GM23338 (cell line): ENCODE results near the gene APLNR. TPM values are rescaled to one million over a fixed set of nuclear protein-coding genes. Genes with fewer than 3 reads are reported as not detected.

Experiments
- ATAC-seq: fragments of 200-7000 bp; cut with Tn5 transposase; 3 replicates; pipeline ENCODE4 v1.9.1; 2020
- DNase-seq: peaks from one replicate; pipeline ENCODE4 v3.0.0-alpha.2; 2015; ENCODE audit warnings: low spot score
- H2AFZ ChIP-seq: fragments of 200-600 bp; sonication (generic); 2 replicates; pipeline ENCODE4 v1.8.0; 2016; ENCODE audit warnings: antibody characterized with exemption, mild to moderate bottlenecking, moderate library complexity
- H3F3A ChIP-seq: fragments of 200-600 bp; sonication (generic); replicated peaks from 2 replicates; pipeline ENCODE4 v1.8.0; 2017; ENCODE audit warnings: antibody characterized with exemption, mixed run types, low read depth
- H3K27ac ChIP-seq: fragments of 200-600 bp; sonication (generic); 2 replicates; pipeline ENCODE4 v1.6.1; 2016; ENCODE audit warnings: low read depth
- H3K27me3 ChIP-seq: fragments of 200-600 bp; sonication (generic); 2 replicates; pipeline ENCODE4 v1.8.0; 2016; ENCODE audit warnings: mild to moderate bottlenecking, mixed run types, moderate library complexity; ENCODE audit not compliant: insufficient read depth
- H3K36me3 ChIP-seq: fragments of 200-600 bp; sonication (generic); 2 replicates; pipeline ENCODE4 v1.8.0; 2016; ENCODE audit warnings: mild to moderate bottlenecking; ENCODE audit not compliant: insufficient read depth
- H3K4me1 ChIP-seq: fragments of 200-600 bp; sonication (generic); 2 replicates; pipeline ENCODE4 v1.8.0; 2016; ENCODE audit warnings: mild to moderate bottlenecking, moderate library complexity; ENCODE audit not compliant: insufficient read depth
- H3K4me2 ChIP-seq: fragments of 200-600 bp; sonication (generic); 2 replicates; pipeline ENCODE4 v1.7.1; 2017; ENCODE audit warnings: mixed run types
- H3K4me3 ChIP-seq: fragments of 200-600 bp; sonication (generic); 2 replicates; pipeline ENCODE4 v1.6.1; 2016; ENCODE audit warnings: mixed run types
- H3K79me2 ChIP-seq: fragments of 200-600 bp; sonication (generic); replicated peaks from 2 replicates; pipeline ENCODE4 v1.8.0; 2017; ENCODE audit warnings: mild to moderate bottlenecking; ENCODE audit not compliant: insufficient read depth
- H3K9me2 ChIP-seq: fragments of 200-600 bp; sonication (generic); 2 replicates; pipeline ENCODE4 v1.8.0; 2017; ENCODE audit not compliant: insufficient read depth
- H4K20me1 ChIP-seq: fragments of 200-600 bp; sonication (generic); replicated peaks from 2 replicates; pipeline ENCODE4 v1.8.0; 2017; ENCODE audit warnings: mild to moderate bottlenecking; ENCODE audit not compliant: insufficient read depth
- H3K27ac Mint-ChIP-seq: 2 replicates; pipeline ENCODE4 v1.8.0; 2020; ENCODE audit warnings: inconsistent platforms, mild to moderate bottlenecking, moderate library complexity, mixed read lengths
- H3K27me3 Mint-ChIP-seq: 3 replicates; pipeline ENCODE4 v1.8.0; 2022; ENCODE audit warnings: low read depth, mild to moderate bottlenecking, moderate library complexity, mixed read lengths, inconsistent platforms; ENCODE audit not compliant: insufficient read depth, poor library complexity
- H3K36me3 Mint-ChIP-seq: 3 replicates; pipeline ENCODE4 v1.8.0; 2021; ENCODE audit warnings: low read depth, mild to moderate bottlenecking, inconsistent platforms, moderate library complexity, mixed read lengths
- H3K4me1 Mint-ChIP-seq: 3 replicates; pipeline ENCODE4 v1.8.0; 2020; ENCODE audit warnings: mild to moderate bottlenecking, inconsistent platforms, mixed read lengths
- H3K4me3 Mint-ChIP-seq: 3 replicates; pipeline ENCODE4 v1.8.0; 2021; ENCODE audit warnings: moderate library complexity, mild to moderate bottlenecking, inconsistent platforms, mixed read lengths
- H3K9me3 Mint-ChIP-seq: 3 replicates; pipeline ENCODE4 v1.8.0; 2020; ENCODE audit warnings: moderate library complexity, mild to moderate bottlenecking, inconsistent platforms, mixed read lengths
- CREB1 ChIP-seq: fragments of 250-450 bp; sonication (Bioruptor Pico); IDR thresholded peaks from 2 replicates; pipeline ENCODE4 v1.5.0; 2020; ENCODE audit warnings: low read depth, mild to moderate bottlenecking, moderate library complexity
- ETS1 ChIP-seq: IDR thresholded peaks from 2 replicates; pipeline ENCODE4 v1.6.1; 2016; ENCODE audit warnings: antibody characterized with exemption
- JUNB ChIP-seq: IDR thresholded peaks from one replicate; pipeline ENCODE4 v1.6.1; 2016; ENCODE audit warnings: antibody characterized with exemption; ENCODE audit not compliant: unreplicated experiment
- NANOG ChIP-seq: IDR thresholded peaks from 2 replicates; pipeline ENCODE4 v1.6.1; 2016; ENCODE audit warnings: antibody characterized with exemption, borderline replicate concordance
- POLR2AphosphoS5 ChIP-seq: IDR thresholded peaks from 2 replicates; pipeline ENCODE4 v1.6.1; 2016; ENCODE audit warnings: antibody characterized with exemption, low read depth
- REST ChIP-seq: IDR thresholded peaks from one replicate; pipeline ENCODE4 v1.6.1; 2018; ENCODE audit warnings: antibody characterized with exemption; ENCODE audit not compliant: unreplicated experiment
- STAT1 ChIP-seq: IDR thresholded peaks from one replicate; pipeline ENCODE4 v1.6.1; 2016; ENCODE audit warnings: antibody characterized with exemption; ENCODE audit not compliant: unreplicated experiment
- ZNF331 ChIP-seq: fragments of 250-450 bp; sonication (Bioruptor Pico); IDR thresholded peaks from 2 replicates; pipeline ENCODE4 v1.5.0; 2020; ENCODE audit warnings: low read depth, mild to moderate bottlenecking, moderate library complexity
- polyA plus RNA-seq: library from polyadenylated mRNA; unstranded; fragments of >200 nt; fragmentation: Nextera tagmentation; extraction: Ambion mirVana; gene quantifications from 2 replicates; pipeline ENCODE4 v1.2.1, GENCODE V29; 2016
- total RNA-seq: library from RNA; depleted of rRNA; stranded (reverse); fragments of >200 nt; shearing (Covaris generic); gene quantifications from 2 replicates; pipeline ENCODE4 v1.2.3, GENCODE V29; 2014
- TF ChIP-seq, protein P1 (sequence below): fragments of 250-450 bp; sonication (Bioruptor Pico); IDR thresholded peaks from 2 replicates; pipeline ENCODE4 v1.5.0; 2020; ENCODE audit warnings: mild to moderate bottlenecking, moderate library complexity
- TF ChIP-seq, protein P2 (sequence below), 2 experiments: fragments of 200-600 bp in 1 of 2; sonication (generic) in 1 of 2; conservative IDR thresholded peaks; 2 replicates each; pipeline versions ENCODE4 v1.5.1 to v1.6.1; 2016 to 2017; ENCODE audit warnings: antibody characterized with exemption in 2 of 2, low read depth in 2 of 2, mild to moderate bottlenecking in 2 of 2, moderate library complexity in 1 of 2

Gene APLNR
- total and polyA plus RNA-seq, 2 experiments from 2014 or later = 0.10 TPM; not detected in 1

GRCh38 chr11:57240007-57240406 lies 3.0 kb upstream of the APLNR start (continued):
- TF ChIP-seq, protein P1, sequence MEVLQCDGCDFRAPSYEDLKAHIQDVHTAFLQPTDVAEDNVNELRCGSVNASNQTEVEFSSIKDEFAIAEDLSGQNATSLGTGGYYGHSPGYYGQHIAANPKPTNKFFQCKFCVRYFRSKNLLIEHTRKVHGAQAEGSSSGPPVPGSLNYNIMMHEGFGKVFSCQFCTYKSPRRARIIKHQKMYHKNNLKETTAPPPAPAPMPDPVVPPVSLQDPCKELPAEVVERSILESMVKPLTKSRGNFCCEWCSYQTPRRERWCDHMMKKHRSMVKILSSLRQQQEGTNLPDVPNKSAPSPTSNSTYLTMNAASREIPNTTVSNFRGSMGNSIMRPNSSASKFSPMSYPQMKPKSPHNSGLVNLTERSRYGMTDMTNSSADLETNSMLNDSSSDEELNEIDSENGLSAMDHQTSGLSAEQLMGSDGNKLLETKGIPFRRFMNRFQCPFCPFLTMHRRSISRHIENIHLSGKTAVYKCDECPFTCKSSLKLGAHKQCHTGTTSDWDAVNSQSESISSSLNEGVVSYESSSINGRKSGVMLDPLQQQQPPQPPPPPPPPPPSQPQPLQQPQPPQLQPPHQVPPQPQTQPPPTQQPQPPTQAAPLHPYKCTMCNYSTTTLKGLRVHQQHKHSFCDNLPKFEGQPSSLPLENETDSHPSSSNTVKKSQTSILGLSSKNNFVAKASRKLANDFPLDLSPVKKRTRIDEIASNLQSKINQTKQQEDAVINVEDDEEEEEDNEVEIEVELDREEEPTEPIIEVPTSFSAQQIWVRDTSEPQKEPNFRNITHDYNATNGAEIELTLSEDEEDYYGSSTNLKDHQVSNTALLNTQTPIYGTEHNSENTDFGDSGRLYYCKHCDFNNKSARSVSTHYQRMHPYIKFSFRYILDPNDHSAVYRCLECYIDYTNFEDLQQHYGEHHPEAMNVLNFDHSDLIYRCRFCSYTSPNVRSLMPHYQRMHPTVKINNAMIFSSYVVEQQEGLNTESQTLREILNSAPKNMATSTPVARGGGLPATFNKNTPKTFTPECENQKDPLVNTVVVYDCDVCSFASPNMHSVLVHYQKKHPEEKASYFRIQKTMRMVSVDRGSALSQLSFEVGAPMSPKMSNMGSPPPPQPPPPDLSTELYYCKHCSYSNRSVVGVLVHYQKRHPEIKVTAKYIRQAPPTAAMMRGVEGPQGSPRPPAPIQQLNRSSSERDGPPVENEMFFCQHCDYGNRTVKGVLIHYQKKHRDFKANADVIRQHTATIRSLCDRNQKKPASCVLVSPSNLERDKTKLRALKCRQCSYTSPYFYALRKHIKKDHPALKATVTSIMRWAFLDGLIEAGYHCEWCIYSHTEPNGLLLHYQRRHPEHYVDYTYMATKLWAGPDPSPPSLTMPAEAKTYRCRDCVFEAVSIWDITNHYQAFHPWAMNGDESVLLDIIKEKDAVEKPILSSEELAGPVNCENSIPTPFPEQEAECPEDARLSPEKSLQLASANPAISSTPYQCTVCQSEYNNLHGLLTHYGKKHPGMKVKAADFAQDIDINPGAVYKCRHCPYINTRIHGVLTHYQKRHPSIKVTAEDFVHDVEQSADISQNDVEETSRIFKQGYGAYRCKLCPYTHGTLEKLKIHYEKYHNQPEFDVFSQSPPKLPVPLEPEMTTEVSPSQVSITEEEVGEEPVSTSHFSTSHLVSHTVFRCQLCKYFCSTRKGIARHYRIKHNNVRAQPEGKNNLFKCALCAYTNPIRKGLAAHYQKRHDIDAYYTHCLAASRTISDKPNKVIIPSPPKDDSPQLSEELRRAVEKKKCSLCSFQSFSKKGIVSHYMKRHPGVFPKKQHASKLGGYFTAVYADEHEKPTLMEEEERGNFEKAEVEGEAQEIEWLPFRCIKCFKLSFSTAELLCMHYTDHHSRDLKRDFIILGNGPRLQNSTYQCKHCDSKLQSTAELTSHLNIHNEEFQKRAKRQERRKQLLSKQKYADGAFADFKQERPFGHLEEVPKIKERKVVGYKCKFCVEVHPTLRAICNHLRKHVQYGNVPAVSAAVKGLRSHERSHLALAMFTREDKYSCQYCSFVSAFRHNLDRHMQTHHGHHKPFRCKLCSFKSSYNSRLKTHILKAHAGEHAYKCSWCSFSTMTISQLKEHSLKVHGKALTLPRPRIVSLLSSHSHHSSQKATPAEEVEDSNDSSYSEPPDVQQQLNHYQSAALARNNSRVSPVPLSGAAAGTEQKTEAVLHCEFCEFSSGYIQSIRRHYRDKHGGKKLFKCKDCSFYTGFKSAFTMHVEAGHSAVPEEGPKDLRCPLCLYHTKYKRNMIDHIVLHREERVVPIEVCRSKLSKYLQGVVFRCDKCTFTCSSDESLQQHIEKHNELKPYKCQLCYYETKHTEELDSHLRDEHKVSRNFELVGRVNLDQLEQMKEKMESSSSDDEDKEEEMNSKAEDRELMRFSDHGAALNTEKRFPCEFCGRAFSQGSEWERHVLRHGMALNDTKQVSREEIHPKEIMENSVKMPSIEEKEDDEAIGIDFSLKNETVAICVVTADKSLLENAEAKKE = no peak
- TF ChIP-seq ZNF331 (CRISPR knock-in tag) (no peak), ETS1 (no peak), JUNB (no peak), POLR2AphosphoS5 (no peak)

- Histone ChIP-seq H3F3A (no peaks in the 10 kb centered on the region), H3K27me3 (no peaks in the 10 kb centered on the region), H2AFZ (no peak overlapping the region), H3K4me1 (peaks cover 18% of the 10 kb centered on the region), H3K27ac (no peak overlapping the region), H3K4me3 (no peak overlapping the region), H3K36me3 (no peaks in the 10 kb centered on the region), H4K20me1 (no peaks in the 10 kb centered on the region), H3K9me2 (0 out of 2 replicates have a peak, but pooled peaks cover 3% of the 10 kb centered on the region), H3K79me2 (no peaks in the 10 kb centered on the region), H3K4me2 (no peak overlapping the region)
- peaks cover 3% of the 10 kb centered on the region for H3K27me3 Mint-ChIP-seq
- no peak for TF ChIP-seq POLR2AphosphoS5
- TF ChIP-seq NANOG = no peak
- TF ChIP-seq STAT1 = no peak
- TF ChIP-seq REST = no peak
- no peak for TF ChIP-seq JUNB
- no peak for TF ChIP-seq CREB1 (CRISPR knock-in tag)
- TF ChIP-seq ZNF331 (CRISPR knock-in tag) = no peak
- TF ChIP-seq, protein P2, sequence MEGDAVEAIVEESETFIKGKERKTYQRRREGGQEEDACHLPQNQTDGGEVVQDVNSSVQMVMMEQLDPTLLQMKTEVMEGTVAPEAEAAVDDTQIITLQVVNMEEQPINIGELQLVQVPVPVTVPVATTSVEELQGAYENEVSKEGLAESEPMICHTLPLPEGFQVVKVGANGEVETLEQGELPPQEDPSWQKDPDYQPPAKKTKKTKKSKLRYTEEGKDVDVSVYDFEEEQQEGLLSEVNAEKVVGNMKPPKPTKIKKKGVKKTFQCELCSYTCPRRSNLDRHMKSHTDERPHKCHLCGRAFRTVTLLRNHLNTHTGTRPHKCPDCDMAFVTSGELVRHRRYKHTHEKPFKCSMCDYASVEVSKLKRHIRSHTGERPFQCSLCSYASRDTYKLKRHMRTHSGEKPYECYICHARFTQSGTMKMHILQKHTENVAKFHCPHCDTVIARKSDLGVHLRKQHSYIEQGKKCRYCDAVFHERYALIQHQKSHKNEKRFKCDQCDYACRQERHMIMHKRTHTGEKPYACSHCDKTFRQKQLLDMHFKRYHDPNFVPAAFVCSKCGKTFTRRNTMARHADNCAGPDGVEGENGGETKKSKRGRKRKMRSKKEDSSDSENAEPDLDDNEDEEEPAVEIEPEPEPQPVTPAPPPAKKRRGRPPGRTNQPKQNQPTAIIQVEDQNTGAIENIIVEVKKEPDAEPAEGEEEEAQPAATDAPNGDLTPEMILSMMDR (conservative IDR thresholded peaks at IDR 0.05; ENCODE audit: low read depth in 2 of 2) = no peak
- no peaks in the 10 kb centered on the region; the same call in 1 of the 3 replicates for H3K9me3 Mint-ChIP-seq
- DNase-seq = no peak
- H3K4me1 Mint-ChIP-seq = peaks cover 30% of the 10 kb centered on the region
- ATAC-seq = no peak
- no peak overlapping the region for H3K4me3 Mint-ChIP-seq
- no peaks in the 10 kb centered on the region for H3K36me3 Mint-ChIP-seq
- no peak overlapping the region for H3K27ac Mint-ChIP-seq
These were observed 2.3 kb upstream of the APLNR start for GRCh38 chr11:57239348-57239747.
